ENCODE data around the gene TMEM61.
"Not testable (repeated sequence)": the region's sequence is repeated elsewhere in the genome, so short reads cannot be mapped to it uniquely, and the experiment has no call there.

The TMEM61 gene

DNA sequence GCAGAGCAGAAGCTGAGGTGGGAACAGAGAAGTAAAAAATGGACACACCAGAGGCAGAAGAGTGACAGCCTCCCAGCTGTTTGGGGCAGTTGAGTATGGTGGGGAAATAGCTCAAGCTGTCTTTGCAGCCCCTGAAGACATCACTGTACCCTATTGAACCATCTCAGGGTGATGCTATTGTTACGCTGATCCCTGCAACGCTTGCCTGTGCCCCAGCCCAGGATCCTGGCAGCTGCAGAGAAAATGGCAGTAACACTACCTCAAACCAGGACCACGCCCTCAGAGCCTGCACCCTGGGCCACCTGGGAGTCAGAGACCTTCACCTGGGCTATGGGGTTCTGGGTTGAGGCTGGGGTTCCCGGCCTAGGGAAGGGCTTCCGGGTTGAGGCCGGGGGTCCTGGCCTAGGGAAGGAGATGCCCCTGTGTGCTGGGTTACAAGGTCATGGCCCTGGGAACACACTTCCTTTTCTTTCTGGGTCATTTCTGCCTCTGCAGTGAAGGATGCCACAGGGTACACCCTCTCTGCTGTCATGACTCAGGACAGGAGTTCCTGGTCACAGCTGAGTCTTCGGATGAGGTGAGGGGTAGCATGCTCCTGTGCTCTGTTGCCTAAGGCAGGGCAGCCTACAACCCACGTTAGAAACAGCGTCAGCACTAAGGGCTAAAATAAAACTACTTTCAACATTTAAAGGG, 29.9 kb downstream of the TMEM61 start:
- peaks cover 4% of the 10 kb centered on the region for H3K36me3 ChIP-seq (ENCODE audit: control insufficient read depth, insufficient read depth, low read length)
- H3K9ac ChIP-seq (ENCODE audit: low read depth, low read length), result peak overlapping the region; percentile 3
- no peak overlapping the region for H3K4me3 ChIP-seq (ENCODE audit: low read depth, low read length)
- peaks cover 5% of the 10 kb centered on the region for H3K9me3 ChIP-seq (ENCODE audit: control insufficient read depth, insufficient read depth, low read length)
- H3K4me1 ChIP-seq (ENCODE audit: control insufficient read depth, insufficient read depth, low read length), result peaks cover 10% of the 10 kb centered on the region
- no peaks in the 10 kb centered on the region for H3K27me3 ChIP-seq (ENCODE audit: control insufficient read depth, insufficient read depth, low read length)

DNA sequence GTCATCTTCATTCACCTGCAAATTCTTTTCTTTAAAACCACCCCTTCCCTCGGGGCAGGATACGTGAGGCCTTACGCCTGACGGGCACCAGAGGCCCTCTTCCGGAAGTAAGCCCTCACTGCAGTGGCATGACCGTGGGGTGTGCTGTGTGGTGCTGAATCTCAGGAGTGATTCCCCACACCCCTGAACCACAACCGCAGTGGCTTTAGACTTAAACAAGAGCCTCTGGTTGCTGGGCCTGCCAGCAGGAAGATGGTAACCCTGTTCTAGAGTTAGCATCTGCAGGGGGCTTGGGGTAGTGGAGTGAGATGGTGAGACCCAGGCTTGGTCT, 30.4 kb downstream of the TMEM61 start:
- Histone ChIP-seq H3K36me3 (ENCODE audit: control insufficient read depth, insufficient read depth, low read length) (peaks cover 4% of the 10 kb centered on the region), H3K4me1 (ENCODE audit: control insufficient read depth, insufficient read depth, low read length) (peaks cover 10% of the 10 kb centered on the region), H3K9me3 (ENCODE audit: control insufficient read depth, insufficient read depth, low read length) (peaks cover 5% of the 10 kb centered on the region), H3K27me3 (ENCODE audit: control insufficient read depth, insufficient read depth, low read length) (no peaks in the 10 kb centered on the region), H3K4me3 (ENCODE audit: low read depth, low read length) (no peak overlapping the region), H3K9ac (ENCODE audit: low read depth, low read length) (peak overlapping the region; percentile 3)

DNA sequence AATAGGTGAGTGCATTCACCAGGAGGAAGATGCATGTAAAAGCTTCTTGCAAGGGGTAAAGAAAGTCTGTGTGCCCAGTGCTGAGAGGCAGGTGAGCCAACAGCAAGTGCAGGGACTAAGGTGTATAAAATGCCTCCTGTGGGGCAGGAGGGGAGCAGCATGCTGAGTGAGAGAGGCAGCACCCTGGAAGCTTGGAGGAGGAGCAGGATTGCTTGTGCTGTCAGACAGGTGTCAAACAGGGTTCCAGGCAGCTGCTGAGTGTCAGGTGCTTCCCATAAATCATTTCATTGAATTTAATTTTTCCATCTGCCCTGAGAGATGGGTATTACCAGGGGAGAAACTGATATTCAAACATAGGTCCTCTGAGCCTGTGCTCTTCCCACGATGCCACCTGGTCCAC, 32.2 kb downstream of the TMEM61 start:
- H3K4me1 ChIP-seq (ENCODE audit: control insufficient read depth, insufficient read depth, low read length), result peaks cover 10% of the 10 kb centered on the region
- H3K4me3 ChIP-seq (ENCODE audit: low read depth, low read length), result no peak overlapping the region
- H3K36me3 ChIP-seq (ENCODE audit: control insufficient read depth, insufficient read depth, low read length), result peaks cover 4% of the 10 kb centered on the region

DNA sequence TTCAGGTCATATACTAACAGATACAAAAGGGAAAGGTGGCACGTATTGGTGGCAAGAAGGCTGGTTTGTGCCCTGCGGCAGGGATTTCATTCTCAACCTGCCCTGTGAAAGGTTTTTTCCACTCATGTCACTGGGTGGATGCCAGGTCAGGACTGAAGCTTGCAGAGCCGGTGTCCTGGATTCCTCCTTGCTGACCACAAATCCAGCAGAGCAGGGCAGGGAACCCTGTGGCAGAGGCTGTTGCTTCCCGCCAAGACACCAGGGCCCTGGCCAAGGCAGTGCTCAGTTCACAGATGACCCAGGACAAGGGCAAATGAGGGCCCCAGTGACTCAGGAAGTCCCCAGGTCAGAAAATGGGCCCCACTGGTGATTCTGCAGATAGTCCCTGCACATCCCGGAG, 34.7 kb downstream of the TMEM61 start:
- Histone ChIP-seq H3K4me3 (ENCODE audit: low read depth, low read length) (no peak overlapping the region), H3K4me1 (ENCODE audit: control insufficient read depth, insufficient read depth, low read length) (peaks cover 10% of the 10 kb centered on the region), H3K27me3 (ENCODE audit: control insufficient read depth, insufficient read depth, low read length) (no peaks in the 10 kb centered on the region), H3K36me3 (ENCODE audit: control insufficient read depth, insufficient read depth, low read length) (no peaks in the 10 kb centered on the region), H3K9ac (ENCODE audit: low read depth, low read length) (no peak overlapping the region), H3K9me3 (ENCODE audit: control insufficient read depth, insufficient read depth, low read length) (no peaks in the 10 kb centered on the region)

More for the DNA sequence above, 32.2 kb downstream of the TMEM61 start:
- H3K9ac ChIP-seq (ENCODE audit: low read depth, low read length), result no peak overlapping the region
- no peaks in the 10 kb centered on the region for H3K27me3 ChIP-seq (ENCODE audit: control insufficient read depth, insufficient read depth, low read length)
- H3K9me3 ChIP-seq (ENCODE audit: control insufficient read depth, insufficient read depth, low read length), result peaks cover 5% of the 10 kb centered on the region

DNA sequence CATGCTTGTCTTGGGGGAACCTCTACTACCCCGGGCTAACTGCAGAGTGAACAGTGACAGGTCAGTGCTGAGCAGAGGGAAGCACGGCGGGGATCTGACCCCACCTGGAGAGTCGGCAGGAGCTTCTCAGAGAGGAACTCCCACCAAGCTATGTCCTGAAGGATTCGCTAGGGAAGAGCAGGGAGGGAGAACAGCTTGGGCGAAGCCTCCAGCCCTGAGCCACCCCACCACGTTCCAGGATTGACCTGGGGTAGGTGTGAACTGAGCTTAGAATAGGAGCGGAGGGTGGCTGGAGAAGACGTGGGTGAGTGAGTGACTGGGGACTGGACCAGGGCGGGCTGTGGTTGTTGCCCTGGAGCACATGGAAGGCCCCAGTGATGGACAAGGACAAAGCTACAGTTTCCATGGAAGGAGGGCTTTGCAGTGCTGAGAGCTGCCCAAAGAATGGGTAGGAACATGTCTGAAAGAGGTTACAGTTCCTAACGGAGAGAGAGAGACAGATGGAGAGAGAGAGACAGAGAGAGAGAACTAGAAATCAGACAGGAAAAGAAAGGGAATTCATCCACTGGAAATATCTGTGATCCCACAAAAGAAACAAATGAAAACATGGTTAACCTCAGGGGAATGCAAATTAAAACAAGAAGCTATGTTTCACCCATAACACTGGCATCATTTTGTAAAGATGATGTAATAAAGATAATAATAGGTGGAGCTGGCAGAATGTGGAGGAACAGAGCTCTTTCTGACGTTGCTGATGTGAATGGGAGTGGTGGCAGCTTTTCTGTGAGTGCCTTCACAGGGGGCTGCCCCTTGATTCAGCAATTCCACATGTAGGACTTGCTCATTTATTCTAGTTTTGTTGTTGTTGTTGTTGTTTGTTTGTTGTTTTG, 35.5 kb downstream of the TMEM61 start:
- H3K9me3 ChIP-seq (ENCODE audit: control insufficient read depth, insufficient read depth, low read length), result no peaks in the 10 kb centered on the region
- H3K4me1 ChIP-seq (ENCODE audit: control insufficient read depth, insufficient read depth, low read length), result peaks cover 4% of the 10 kb centered on the region
- H3K4me3 ChIP-seq (ENCODE audit: low read depth, low read length), result no peak overlapping the region
- H3K27me3 ChIP-seq (ENCODE audit: control insufficient read depth, insufficient read depth, low read length), result peaks cover 2% of the 10 kb centered on the region
- H3K36me3 ChIP-seq (ENCODE audit: control insufficient read depth, insufficient read depth, low read length), result no peaks in the 10 kb centered on the region
- H3K9ac ChIP-seq (ENCODE audit: low read depth, low read length), result no peak overlapping the region

DNA sequence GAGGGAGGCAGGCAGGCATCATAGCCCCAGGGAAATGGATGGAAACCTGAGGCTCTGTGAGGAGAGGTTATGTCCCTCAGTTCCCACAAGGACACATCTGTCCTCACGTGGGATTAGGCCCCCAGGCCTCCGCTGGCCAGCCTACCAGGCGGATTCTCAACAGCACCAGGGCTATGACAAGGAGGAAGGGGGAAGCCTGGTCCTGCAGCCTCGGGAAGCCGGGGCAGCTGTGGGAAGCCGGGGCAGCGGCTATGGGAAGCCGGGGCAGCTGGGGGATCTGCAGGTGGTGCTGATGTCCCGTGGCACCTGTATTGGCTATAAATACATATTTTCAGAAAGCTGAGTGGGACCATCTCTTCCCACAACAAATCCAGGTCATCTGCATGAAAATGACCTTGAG, 38.0 kb downstream of the TMEM61 start:
- no peak overlapping the region for H3K9ac ChIP-seq (ENCODE audit: low read depth, low read length)
- H3K36me3 ChIP-seq (ENCODE audit: control insufficient read depth, insufficient read depth, low read length), result no peaks in the 10 kb centered on the region
- no peak overlapping the region for H3K4me3 ChIP-seq (ENCODE audit: low read depth, low read length)
- no peaks in the 10 kb centered on the region for H3K4me1 ChIP-seq (ENCODE audit: control insufficient read depth, insufficient read depth, low read length)
- H3K27me3 ChIP-seq (ENCODE audit: control insufficient read depth, insufficient read depth, low read length), result peaks cover 2% of the 10 kb centered on the region
- H3K9me3 ChIP-seq (ENCODE audit: control insufficient read depth, insufficient read depth, low read length), result no peaks in the 10 kb centered on the region

DNA sequence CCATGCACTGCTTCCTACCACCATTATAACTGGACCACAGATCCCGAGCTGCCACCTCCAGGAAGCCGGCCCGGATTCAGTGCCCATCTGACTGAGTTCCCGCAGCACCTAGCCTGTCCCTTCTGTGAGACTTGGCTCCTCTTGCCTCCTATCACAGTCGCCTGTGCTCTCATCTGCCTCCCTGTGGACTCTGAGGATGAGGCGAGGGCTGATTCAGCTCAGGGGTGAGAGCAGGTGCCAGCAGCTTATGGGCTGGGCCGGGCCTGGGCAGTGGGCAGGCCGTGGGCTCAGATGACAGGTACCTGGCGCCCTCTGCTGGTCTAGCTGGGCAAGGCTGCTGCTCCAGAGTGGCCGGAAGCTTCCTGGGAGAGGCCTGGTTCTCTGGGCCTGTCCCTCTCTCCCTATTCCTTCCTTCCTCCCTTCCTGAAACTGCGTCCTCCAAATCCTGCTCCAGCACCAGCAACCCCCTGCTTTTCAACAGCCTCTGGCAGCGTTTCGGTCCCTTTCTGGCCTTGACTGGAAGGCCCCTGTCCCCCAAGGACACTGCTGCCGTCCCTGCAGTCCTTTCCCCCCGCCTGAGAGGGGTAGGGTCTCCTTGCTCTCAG, 41.6 kb downstream of the TMEM61 start:
- Histone ChIP-seq H3K36me3 (ENCODE audit: control insufficient read depth, insufficient read depth, low read length) (no peaks in the 10 kb centered on the region), H3K4me1 (ENCODE audit: control insufficient read depth, insufficient read depth, low read length) (no peaks in the 10 kb centered on the region), H3K9ac (ENCODE audit: low read depth, low read length) (no peak overlapping the region), H3K9me3 (ENCODE audit: control insufficient read depth, insufficient read depth, low read length) (no peaks in the 10 kb centered on the region), H3K27me3 (ENCODE audit: control insufficient read depth, insufficient read depth, low read length) (peaks cover 2% of the 10 kb centered on the region), H3K4me3 (ENCODE audit: low read depth, low read length) (no peak overlapping the region)

DNA sequence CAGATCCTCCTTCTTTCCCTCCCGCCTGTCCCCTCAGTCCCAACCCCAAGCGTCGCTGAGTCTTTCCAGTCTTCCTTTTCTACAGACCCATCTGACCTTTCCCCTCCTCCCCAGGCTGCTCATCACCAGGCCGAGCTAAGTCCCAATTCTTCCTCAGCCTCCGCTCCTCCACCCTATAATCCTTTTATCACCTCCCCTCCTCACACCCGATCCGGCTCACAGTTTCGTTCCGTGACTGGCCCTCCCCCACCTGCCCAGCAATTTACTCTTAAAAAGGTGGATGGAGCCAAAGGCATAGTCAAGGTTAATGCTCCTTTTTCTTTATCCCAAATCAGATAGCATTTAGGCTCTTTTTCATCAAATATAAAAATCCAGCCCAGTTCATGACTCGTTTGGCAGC, 43.7 kb downstream of the TMEM61 start:
- H3K36me3 ChIP-seq (ENCODE audit: control insufficient read depth, insufficient read depth, low read length); H3K9me3 ChIP-seq (ENCODE audit: control insufficient read depth, insufficient read depth, low read length); H3K27me3 ChIP-seq (ENCODE audit: control insufficient read depth, insufficient read depth, low read length); H3K4me3 ChIP-seq (ENCODE audit: low read depth, low read length); H3K9ac ChIP-seq (ENCODE audit: low read depth, low read length); H3K4me1 ChIP-seq (ENCODE audit: control insufficient read depth, insufficient read depth, low read length): not testable (repeated sequence)

DNA sequence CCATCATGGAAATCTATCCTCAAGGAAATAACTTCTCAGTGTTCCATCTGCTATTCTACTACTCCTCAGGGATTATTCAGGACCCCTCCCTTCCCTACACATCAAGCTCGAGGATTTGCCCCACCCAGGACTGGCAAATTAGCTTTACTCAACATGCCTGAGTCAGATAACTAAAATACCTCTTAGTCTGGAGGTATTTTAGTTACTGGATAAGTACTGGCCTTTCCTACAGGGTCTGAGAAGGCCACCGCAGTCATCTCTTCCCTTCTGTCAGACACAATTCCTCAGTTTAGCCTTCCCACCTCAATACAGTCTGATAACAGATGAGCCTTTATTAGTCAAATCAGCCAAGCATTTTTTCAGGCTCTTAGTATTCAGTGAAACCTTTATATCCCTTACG, 46.3 kb downstream of the TMEM61 start:
- not testable (repeated sequence) for H3K4me3 ChIP-seq (ENCODE audit: low read depth, low read length)

DNA sequence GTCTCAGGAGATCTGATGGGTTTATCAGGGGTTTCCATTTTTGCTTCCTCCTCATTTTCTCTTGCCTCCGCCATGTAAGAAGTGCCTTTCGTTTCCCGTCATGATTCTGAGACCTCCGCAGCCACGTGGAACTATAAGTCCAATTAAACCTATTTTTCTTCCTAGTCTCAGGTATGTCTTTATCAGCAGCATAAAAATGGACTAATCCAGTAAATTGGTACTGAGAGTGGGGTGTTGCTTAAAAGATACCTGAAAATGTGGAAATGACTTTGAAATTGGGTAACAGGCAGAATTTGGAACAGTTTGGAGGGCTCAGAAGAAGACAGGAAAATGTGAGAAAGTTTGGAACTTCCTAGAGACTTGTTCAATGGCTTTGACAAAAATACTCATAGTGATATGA, 50.7 kb downstream of the TMEM61 start:
- not testable (repeated sequence) for H3K27me3 ChIP-seq (ENCODE audit: control insufficient read depth, insufficient read depth, low read length); H3K36me3 ChIP-seq (ENCODE audit: control insufficient read depth, insufficient read depth, low read length); H3K4me1 ChIP-seq (ENCODE audit: control insufficient read depth, insufficient read depth, low read length); H3K9me3 ChIP-seq (ENCODE audit: control insufficient read depth, insufficient read depth, low read length); H3K4me3 ChIP-seq (ENCODE audit: low read depth, low read length); H3K9ac ChIP-seq (ENCODE audit: low read depth, low read length)

More for the DNA sequence above, 46.3 kb downstream of the TMEM61 start:
- not testable (repeated sequence) for H3K36me3 ChIP-seq (ENCODE audit: control insufficient read depth, insufficient read depth, low read length); H3K4me1 ChIP-seq (ENCODE audit: control insufficient read depth, insufficient read depth, low read length); H3K27me3 ChIP-seq (ENCODE audit: control insufficient read depth, insufficient read depth, low read length); H3K9me3 ChIP-seq (ENCODE audit: control insufficient read depth, insufficient read depth, low read length); H3K9ac ChIP-seq (ENCODE audit: low read depth, low read length)

DNA sequence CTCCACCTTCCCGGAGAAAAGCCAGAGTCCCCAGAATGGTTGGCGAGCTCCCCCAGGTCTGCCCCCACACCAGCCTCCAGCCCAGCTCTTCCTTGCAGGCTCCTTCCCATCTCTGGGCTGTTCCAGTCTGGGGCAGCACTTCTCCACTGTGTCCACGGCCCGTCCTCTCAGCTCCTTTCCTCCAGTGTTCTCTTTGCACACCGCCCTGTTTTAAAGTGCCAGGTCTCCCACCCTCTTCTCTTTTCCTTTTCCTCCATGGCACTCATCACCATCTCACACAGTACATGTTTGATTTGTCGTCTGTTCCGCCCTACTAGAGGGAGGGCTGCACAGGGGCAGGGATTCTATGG, 52.8 kb downstream of the TMEM61 start:
- Histone ChIP-seq H3K36me3 (ENCODE audit: control insufficient read depth, insufficient read depth, low read length) (no peaks in the 10 kb centered on the region), H3K4me1 (ENCODE audit: control insufficient read depth, insufficient read depth, low read length) (no peaks in the 10 kb centered on the region), H3K9ac (ENCODE audit: low read depth, low read length) (no peak overlapping the region), H3K27me3 (ENCODE audit: control insufficient read depth, insufficient read depth, low read length) (peaks cover 11% of the 10 kb centered on the region), H3K4me3 (ENCODE audit: low read depth, low read length) (no peak overlapping the region), H3K9me3 (ENCODE audit: control insufficient read depth, insufficient read depth, low read length) (no peaks in the 10 kb centered on the region)

All from iPS-15b (cell line).